ENCODE data around the gene SUPT16H.
"Not testable (repeated sequence)": the region's sequence is repeated elsewhere in the genome, so short reads cannot be mapped to it uniquely, and the experiment has no call there.

SUPT16H gene

DNA sequence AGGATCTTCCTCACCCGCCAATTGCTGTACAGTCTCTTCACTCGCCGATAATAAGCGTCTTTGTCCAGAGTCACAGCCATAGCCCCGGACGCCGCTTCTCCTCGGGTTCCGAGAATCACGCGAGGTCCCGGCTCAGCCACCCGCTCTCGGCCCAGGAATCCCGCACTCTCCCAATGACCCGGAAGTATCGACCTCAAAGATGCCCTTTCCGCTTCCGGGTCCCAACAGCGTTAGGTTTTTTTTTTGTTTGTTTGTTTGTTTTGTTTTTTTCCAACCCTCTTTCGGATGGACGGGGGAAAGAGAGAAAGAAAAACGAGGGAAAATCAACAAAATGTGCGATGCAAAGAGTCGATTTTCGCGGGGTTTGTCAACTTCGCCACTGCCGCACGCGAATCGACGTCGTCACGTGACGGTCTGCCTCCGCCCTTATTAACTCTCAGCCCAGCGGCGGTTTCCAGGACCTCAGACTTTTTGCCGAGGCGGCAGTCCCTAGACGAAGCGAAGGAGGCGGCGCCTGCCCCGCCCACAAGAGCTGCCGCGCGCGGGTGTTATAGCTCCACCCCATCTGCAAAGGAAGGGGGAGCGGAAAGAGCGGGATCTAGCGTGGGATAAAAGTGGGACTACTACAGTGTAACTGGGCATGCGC is at the start of gene SUPT16H:
SUPT16H (minus strand) TSS at position 172 of the 646 bp plus-strand sequence; CDS start at position 80, 92 bp downstream.
- DNase-seq, result peak; percentile 90

DNA sequence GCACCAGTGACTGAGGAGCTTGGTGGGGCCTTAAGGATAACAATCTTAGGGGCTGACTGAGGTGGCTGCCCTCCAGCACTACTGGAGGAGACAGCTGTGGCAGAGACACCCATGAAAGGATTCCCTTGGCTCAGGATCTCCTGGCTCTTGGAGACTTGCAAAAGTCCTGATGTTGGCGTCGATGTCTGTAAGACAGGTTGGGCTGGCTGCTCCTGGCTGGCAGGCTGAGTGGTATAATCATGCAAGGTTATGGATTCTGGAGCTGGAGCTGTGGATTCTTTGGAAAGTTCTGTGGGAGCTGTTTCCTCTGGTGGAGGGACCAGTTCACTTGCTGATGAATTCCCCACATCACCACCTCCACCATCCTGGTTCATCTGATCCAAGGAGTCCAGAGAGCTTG is 47.3 kb upstream of the SUPT16H start:
- no peak for DNase-seq

DNA sequence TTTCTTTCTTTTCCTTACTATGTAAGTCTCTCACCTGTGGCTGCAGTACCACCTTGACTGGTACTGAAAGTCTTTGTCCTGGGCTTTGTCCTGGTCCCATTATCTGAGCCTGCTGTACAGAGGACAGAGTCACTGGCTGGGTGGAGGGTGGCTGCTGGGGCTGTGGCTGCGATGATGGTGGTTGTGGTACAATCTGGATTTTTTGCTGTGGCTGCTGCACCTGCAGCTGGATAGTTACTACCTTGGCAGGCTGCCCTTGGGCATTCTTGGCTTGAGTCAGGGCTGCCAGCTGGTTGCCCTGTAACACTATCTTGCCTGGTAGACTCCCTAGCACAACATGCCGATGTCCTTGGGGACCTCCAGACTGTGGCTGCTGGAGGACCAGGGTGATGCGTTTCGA is 45.1 kb upstream of the SUPT16H start:
- DNase-seq, result no peak

DNA sequence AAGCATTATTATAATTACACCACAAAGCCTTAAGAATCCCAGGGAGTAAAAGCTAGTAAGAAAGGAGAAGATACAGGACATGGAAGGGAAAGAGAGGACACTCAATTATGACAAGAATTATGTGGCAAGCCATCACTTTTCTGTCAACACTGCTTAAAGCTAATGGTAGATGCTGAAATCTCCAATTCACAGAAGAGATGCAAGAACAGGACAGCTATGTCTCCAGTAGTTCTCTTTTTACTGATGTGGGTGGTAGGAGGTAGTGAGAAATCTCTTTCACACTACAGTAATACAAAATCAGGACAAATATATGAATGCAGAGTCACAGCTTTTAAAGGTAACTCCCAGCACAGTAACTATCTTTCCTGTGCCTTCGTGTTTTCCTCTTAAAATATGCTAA is 42.9 kb upstream of the SUPT16H start:
- DNase-seq, result no peak

DNA sequence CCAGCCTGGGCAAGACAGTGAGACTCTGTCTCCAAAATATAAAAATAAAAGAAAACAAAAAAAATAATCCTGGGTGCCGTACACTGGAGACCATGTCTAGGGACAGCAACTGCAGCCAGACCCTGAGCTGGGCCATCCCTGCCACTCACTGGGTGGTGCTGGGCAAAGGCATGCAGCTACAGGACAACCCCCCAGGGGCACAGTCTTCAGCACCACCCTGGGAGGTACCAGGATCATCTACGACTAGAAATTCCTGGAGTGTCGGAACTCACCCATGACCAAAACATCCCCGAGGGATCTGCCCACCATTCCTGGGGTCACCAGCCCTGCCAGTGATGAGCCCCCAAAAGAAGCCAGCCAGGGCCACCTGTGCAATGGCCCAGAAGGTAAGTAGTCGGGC is 35.7 kb upstream of the SUPT16H start:
- no peak for DNase-seq

DNA sequence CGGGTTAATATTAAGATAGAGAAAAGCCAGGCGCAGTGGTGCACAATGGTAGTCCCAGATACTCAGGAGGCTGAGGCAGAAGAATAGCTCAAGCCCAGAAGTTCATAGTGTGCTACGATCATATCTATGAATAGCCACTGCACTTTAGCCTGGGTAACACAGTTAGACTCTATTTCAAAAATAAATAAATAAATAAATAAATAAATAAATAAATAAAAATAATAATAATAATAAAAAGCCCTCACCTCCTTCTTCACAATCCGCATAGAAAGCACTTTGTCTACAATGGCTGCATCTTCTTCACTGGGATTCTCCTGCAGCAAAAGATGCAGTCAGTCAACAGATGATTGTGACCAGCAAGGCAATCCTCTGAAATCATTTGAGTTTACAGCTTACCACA is 31.5 kb upstream of the SUPT16H start:
- no peak for DNase-seq

DNA sequence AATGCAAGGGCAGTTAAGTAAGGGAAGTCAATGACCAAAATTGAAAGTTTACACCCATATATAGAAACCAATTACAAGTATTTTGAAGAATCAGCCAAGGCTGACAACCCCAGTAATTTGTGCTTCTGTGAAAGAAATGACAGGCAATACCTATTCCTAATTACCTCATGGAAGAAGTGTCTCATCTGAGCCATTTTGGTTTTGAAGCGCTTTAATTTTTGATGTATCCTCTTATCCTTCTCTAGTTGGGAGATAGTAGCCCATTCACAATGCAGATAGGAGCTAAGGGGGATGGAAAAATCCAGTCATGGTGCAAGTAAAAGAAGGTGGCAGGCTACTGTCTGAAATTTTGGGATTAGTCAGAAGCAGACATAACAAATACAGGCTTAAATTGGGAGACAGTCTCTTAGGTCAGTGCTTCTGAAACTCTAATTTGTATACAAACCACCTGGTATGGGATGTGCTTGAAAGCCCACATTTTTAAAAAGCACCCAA is 30.4 kb upstream of the SUPT16H start:
- DNase-seq, result no peak

DNA sequence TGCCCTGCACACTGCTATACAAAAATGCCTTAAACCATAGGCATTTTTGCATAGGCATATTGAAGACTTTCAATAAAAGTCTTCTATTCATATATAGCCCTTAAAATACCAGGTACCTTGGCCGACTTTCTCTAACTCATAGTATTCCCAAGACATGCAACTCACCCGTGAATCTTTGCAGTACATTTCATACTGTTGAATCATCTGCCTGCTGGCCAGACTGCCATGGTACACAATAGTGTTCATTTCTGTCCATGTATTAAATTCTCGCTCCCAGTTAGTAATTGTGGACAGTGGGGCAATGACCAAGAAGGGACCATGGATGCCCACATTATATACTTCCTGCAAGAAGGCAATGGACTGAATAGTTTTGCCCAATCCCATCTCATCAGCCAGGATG is 24.3 kb upstream of the SUPT16H start:
- DNase-seq, result no peak

DNA sequence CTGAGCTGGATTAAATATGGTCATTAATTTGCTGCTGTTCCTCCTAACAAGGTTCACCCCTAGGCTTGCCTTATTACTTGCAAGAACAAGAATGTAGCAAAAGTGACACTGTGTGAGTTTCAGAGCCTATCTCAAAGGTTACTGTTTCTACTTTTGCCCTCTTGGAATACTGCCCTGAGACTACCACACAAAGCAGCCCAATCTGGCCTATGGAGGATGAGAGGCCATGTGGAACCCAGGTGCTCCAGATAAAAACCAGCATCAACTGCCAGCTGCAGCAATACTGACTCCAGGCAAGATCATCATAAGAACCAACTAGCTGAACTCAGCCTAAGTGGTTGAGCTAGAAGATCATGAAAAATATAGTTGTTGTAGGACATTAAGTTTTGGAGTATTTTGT is 22.4 kb upstream of the SUPT16H start:
- DNase-seq, result no peak

DNA sequence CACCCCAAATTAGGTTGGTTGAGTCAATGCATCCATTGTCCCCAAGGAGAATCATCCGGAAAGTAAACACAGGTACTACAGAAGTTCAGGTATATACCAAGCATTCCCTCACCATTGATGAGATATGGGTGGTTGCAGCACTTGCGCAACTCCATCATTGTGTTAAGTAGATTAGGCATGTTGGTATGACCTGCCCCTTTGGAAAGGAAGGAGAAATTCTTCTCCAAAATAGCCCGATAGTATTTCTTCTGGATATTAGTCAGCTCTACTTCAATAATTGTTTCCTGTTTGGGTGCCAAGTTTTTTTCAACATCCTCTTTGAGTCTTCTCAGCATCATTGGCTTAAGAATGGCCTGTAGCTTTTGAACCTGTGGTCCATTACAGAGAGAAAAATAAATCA is 21.3 kb upstream of the SUPT16H start:
- DNase-seq, result no peak

DNA sequence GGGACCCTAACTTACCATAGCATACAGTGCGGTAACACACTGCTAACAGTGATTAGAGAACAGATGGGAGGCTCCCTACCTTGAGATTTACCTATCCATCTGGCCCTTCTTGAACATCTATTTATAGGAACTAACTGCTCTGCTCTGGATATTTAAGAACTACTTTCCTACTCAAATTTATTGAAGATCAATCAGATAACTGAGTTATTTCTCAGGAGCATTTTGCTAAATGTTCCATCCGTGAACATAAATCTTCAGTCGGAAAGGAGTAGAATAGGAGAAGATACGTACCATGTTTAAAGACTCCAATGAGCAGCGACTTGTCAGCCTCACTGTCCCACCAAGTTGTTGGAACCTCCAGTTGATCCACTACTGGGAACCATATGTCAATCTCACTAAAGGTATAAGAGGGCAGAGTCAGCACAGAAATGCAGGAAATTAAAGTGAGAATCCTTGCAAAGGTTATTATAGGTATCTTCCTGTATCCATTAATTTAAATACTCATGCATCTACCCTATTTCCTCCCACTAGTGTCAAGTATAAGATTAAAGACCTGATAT is 15.6 kb upstream of the SUPT16H start:
- DNase-seq, result no peak

DNA sequence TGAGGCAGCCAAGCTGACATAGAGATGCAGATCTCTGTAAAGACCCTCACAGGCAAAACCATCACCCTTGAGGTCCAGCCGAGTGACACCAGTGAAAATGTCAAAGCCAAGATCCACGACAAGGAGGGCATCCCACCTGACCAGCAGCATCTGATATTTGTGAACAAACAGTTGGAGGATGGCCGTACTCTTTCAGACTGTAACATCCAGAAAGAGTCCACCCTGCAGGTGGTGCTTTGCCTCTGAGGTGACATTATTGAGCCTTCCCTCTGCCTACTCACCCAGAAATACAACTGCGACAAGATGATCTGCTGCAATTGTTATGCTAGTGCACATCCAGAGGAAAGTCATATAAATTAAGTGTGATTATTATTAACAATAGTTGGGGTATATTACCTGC is 15.1 kb upstream of the SUPT16H start:
- no peak for DNase-seq

DNA sequence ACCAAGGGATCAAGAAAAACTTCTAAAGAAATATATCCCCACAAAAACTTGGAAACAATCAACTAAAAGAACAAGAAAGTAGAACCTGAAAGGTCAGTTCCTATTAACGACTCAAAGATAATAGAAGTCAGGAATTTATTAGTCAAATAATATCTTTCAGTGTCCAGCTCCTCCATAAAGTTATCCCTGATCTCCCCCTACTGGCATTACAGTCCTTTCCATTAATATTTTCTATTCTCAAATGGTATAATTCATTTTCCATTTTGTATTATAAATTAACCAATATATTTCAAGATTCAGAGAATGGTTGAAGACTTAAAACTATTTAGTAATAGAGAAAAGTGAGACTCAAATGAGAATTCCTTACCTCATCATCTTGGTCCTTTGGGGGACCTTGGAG is 11.6 kb upstream of the SUPT16H start:
- DNase-seq, result no peak

DNA sequence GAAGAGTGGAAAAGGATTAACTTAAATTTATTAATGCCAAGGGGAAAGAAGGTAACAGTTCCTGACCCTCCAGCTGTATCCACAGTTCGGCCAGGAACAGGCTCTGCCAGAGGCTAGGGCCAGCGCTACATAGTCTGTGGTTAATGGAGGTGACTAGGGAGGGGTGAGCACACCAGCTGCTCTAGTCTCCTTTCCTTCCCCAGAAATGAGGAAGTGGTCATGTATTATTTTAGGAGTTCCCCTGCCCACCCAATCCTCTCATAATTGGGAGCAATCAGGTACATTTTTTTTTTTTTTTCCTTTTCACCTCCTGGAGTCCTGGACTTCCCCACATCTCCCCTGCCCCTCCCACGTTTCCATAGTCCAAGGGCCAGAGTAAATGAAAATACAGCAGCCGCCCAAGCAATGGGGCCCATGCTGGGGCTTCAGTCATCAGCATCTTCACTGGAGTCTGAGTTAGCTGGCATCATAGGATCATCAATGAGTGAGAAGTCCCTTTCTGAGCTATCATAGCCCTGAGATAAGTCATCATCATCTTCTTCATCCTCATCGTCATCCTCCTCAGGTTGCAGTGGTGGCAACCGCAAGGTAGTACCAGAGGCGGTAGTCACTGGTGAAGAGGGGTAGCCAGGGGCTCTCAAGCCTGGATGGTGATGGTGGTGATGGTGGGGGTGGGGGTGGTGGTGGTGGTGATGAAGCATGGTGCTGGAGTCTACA is 1.5 kb upstream of the SUPT16H start:
- no peak for DNase-seq

DNA sequence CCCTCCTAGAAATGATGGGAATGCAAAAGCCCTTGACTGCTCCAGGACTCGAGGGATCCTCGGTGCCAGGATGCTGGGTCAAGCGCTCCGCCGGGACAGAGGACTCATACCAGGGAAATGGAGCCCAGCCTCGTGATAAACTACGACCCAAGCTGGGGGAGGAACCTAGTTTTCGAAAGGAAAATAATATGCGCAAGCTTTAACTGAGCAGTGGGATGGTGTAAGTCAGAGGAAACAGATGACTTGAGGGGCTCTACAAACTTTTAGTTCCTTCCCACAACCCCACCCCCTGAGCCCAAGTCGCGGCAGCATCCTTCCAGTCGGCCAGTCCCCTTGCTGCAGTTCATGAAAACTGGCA is 654 bp upstream of the SUPT16H start:
- DNase-seq, result no peak

DNA sequence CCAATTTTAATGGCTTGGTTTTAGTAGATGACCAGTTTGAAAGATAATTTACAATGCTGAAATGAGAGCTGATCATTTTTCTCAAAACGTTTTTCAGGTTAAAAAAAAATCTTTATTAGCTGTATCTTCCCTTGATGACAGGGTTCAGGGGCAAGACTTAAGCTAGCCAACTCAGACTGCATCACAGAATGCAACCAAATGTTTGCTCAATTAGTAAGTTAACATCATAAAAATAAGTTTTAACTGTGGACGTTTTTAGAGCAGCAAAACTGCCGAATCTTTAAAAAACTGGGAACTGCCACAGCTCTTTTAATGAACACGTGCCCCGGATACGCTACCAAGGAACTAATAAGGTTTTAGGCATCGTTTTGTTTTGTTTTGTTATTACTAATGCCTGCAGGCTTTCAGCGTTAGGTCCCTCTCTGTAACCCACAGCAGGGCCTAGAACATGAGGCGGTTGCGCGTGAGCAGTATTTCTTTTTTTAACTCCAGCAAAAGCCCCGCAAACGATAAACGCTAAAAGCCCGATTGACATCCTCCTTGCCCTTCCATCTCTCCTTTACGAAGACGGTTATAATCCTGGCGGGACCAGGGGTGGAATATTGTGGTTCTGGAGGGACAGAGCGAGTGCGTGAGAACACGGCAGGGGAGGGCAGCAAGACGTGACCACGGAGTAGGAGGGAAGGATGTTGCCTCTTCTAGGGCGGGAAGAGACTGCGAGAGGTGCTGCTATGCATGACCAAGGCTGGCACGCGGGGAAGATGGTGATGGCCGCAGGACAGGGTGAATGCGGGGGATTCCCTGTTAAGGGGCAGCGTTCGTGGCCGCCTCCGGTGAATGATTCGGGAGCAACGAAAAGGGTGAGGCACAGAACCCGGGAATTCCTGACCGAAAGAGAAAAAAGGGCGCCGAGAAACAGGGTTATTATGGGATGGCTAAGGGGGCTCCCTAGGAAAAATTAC is 652 bp downstream of the SUPT16H start:
- no peak for DNase-seq

DNA sequence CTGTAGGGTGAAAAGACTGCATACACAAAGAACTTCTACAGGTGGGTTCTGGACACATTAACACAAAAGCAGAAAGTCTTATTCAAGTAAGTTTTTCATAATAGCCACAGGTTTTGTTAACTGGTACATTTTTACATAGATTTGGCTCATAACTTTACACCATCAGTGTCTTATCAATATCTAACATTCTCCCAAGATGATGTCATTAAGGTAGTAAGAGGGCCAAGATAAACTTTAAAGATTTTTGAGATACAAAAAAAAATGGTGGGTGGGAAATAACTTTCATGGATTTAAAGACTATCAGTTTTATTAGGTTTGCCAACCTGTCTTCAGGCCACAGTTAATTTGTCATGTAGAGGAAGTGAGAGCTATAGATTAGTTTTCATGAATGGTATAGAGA is 1.7 kb downstream of the SUPT16H start:
- no peak for DNase-seq

DNA sequence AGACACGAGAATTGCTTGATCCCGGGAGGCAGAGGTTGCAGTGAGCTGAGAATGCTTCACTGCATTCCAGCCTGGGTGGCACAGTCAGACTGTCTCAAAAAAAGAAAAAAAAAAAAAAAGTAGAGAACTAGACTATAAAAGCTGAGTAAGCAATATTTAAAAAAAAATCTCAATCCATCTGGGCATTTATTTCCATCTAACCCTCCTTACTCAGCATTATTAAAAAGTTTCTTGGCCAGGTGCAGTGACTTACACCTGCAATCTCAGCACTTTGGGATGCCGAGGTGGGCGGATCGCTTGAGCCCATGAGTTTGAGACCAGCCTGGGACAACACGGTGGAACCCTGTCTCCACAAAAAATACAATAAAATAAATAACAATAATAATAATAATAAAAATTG is 4.5 kb downstream of the SUPT16H start:
- DNase-seq, result no peak

DNA sequence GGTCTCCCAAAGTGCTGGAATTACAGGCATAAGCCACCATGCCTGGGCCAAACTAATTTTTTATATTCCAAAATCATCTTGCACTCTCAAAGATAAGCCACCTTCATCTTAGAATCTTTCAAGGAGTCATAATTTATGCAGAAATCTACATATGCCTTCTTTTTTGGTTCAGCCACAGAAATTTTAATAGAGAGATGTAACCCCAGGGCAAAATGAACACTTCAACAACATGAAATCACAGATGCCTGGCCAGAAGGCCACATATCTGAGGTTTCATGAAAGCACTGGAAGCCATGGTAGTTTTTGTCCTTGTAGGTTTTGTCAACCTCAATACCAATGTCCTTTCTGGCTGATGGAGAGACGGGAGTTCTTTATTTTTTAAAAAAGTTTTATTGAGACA is 9.8 kb downstream of the SUPT16H start:
- no peak for DNase-seq

DNA sequence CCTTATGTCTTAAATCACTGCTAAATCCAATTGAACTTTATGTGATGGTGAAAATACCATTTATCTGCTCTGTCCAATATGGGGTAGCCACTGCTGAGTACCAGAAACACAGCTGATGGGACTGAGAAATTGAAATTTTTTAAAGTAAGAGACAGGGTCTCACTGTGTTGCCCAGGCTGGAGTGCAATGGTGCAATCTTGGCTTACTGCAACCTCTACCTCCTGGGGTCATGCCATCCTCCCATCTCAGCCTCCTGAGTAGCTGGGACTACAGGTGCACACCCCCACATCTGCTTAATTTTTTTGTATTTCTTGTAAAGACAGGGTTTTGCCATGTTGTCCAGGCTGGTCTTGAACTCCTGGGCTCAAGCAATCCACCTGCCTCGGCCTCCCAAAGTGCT is 11.0 kb downstream of the SUPT16H start:
- not testable (repeated sequence) for DNase-seq

DNA sequence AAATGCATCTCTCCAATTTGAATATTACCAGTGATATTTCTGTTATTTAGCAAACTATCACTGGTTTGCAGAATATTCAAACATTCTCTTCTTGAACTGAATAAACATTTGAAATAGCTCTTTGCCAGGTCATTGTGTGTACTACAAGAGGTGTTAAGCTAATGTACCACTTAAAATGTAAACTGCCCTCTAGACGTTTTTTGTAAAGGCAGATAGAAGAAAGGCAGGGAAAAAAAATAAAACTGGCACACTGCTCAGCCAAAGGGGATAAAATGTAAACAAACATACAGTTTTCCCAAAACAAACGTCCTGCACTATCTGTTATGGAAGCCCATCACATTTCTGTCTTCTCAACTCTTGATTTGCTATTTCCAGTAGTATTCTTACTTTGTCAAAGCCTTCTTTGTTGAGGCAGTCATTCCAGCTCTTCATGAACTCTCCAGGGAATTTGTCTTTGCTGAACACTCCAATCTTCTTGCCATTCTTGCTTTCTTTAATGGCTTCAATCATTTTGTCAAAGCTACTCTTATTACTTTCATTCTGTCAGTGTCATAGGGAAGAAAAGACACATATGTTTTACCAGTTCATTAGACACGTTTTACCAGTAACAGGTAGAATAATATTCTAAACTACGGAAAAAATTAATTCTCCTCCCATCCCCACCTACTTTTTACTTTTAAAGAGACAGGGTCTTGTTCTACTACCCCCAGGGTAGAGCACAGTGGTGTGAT is 13.7 kb downstream of the SUPT16H start:
- no peak for DNase-seq

DNA sequence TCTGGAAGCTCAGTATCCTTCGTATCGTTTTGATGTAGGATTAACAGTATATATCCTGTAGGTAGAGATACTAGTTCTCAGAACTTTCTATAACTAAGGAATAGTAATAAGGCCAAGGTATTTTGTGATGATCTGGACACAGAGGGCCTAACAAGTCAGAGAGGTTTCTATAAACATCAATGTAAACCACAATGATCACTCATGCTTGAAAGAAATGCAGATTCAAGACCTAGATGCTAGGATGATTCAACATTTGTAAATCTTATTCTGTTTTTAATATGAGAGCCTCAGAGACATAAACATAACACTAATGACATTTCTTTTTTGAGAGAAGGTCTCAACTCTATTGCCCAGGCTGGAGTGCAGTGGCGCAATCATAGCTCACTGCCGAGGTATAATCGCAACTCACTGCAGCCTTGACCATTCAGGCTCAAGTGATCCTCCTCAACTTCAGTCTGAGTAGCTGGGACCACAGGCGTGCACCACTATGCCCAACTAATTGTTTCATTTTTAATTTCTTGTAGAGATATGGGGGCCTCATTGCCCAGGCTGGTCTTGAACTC is 16.2 kb downstream of the SUPT16H start:
- DNase-seq, result no peak
